ENCODE results near the gene APOBEC3F.
A peak's percentile ranks its signal among the peaks of the same experiment; 100 is the strongest.
"Not testable (repeated sequence)": the region's sequence is repeated elsewhere in the genome, so short reads cannot be mapped to it uniquely, and the experiment has no call there.

The APOBEC3F gene

GRCh38 chr22:39055658-39056057 lies 15.0 kb downstream of the APOBEC3F start:
- Histone ChIP-seq H3K9ac (no peak overlapping the region), H3K4me3 (IDR thresholded peaks at IDR 0.05; ENCODE audit: insufficient read depth, low read depth, low read length) (no peak overlapping the region), H3K4me1 (ENCODE audit: low read depth, poor library complexity, severe bottlenecking) (no peaks in the 10 kb centered on the region), H4K20me1 (ENCODE audit: insufficient read depth) (no peaks in the 10 kb centered on the region), H3K79me2 (ENCODE audit: insufficient read depth, low read depth) (no peaks in the 10 kb centered on the region), H3K27me3 (ENCODE audit: insufficient read depth, low read depth) (no peaks in the 10 kb centered on the region), H2AFZ (ENCODE audit: low read depth) (no peak overlapping the region), H3K36me3 (ENCODE audit: insufficient read depth) (no peaks in the 10 kb centered on the region), H3K27ac (no peak overlapping the region), H3K4me2 (no peak overlapping the region)
- TF ChIP-seq CTCF (conservative IDR thresholded peaks at IDR 0.05; ENCODE audit: low read depth, low read length), result no peak

DNA sequence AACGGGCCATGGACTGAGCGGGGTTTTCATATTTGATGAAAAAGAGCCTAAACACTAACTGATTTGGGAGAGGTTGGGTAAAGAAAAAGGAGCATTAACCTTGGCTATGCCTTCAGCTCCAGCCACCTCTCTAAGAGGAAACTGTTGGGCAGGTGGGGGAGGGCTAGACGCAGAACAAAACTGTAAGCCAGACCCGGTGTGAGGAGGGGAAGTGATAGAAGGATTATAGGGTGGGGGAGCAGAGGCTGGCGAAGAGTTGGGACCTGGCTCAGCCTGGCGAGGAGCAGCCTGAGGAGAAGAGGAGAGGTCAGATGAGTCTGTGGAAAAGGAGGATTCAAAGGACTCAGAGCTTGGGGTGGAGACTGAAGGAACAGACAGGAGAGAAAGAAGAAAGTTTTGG lies 20.6 kb downstream of the APOBEC3F start:
- H3K4me2 ChIP-seq; H3K79me2 ChIP-seq (ENCODE audit: insufficient read depth, low read depth); H3K4me3 ChIP-seq (IDR thresholded peaks at IDR 0.05; ENCODE audit: insufficient read depth, low read depth, low read length); H3K27me3 ChIP-seq (ENCODE audit: insufficient read depth, low read depth); H3K4me1 ChIP-seq (ENCODE audit: low read depth, poor library complexity, severe bottlenecking); H2AFZ ChIP-seq (ENCODE audit: low read depth); H4K20me1 ChIP-seq (ENCODE audit: insufficient read depth); H3K9ac ChIP-seq; H3K36me3 ChIP-seq (ENCODE audit: insufficient read depth); H3K27ac ChIP-seq: not testable (repeated sequence)

DNA sequence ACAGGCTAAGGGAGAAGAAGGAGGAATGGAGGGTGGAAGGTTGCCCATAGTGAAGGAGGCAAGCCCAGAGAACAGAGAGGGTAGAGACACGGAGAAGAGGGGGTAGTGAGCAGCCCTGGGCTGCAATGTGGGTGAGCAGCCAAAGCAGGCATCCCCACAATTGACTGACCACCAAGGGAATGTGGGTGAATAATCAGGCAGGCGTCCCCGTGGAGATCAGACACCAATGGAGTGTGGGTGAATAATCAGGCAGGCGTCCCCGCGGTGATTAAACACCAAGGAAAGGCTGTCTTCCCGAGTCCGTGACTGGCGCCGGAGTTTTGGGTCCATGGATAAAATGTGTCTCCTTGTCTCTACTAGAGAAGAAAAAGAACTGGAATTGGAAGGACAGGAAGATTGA lies 21.3 kb downstream of the APOBEC3F start:
- H3K27me3 ChIP-seq (ENCODE audit: insufficient read depth, low read depth); H3K27ac ChIP-seq: not testable (repeated sequence)
- H3K4me1 ChIP-seq (ENCODE audit: low read depth, poor library complexity, severe bottlenecking), result peaks cover 16% of the 10 kb centered on the region

DNA sequence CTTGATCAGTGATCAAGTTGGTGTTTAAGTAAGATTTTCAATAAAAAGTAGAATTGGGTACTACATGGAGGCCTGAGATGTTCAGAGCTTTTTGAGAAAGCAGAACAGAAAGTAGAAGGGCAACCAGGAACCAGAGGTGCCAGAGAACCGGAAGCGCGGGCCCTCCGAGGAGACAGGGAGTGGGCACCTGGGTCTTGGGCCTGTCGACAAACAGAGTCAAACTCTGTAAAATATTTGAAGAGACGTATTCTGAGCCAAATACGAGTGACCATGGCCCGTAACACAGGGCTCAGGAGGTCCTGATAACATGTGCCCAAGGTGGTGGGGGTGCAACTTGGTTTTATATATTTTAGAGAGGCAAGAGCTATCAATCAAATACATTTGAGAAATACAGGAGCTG lies 23.2 kb downstream of the APOBEC3F start:
- not testable (repeated sequence) for H3K27ac ChIP-seq; H3K79me2 ChIP-seq (ENCODE audit: insufficient read depth, low read depth); H3K4me3 ChIP-seq (IDR thresholded peaks at IDR 0.05; ENCODE audit: insufficient read depth, low read depth, low read length); H3K4me2 ChIP-seq; H3K36me3 ChIP-seq (ENCODE audit: insufficient read depth); H2AFZ ChIP-seq (ENCODE audit: low read depth); H4K20me1 ChIP-seq (ENCODE audit: insufficient read depth); H3K9ac ChIP-seq; H3K27me3 ChIP-seq (ENCODE audit: insufficient read depth, low read depth)
- peaks cover 16% of the 10 kb centered on the region for H3K4me1 ChIP-seq (ENCODE audit: low read depth, poor library complexity, severe bottlenecking)

More for the DNA sequence above, 21.3 kb downstream of the APOBEC3F start:
- not testable (repeated sequence) for H3K9ac ChIP-seq; H2AFZ ChIP-seq (ENCODE audit: low read depth); H3K4me3 ChIP-seq (IDR thresholded peaks at IDR 0.05; ENCODE audit: insufficient read depth, low read depth, low read length); H4K20me1 ChIP-seq (ENCODE audit: insufficient read depth); H3K36me3 ChIP-seq (ENCODE audit: insufficient read depth); H3K4me2 ChIP-seq; H3K79me2 ChIP-seq (ENCODE audit: insufficient read depth, low read depth)

GRCh38 chr22:39066442-39067276 lies 26.0 kb downstream of the APOBEC3F start:
- H2AFZ ChIP-seq (ENCODE audit: low read depth); H4K20me1 ChIP-seq (ENCODE audit: insufficient read depth); H3K36me3 ChIP-seq (ENCODE audit: insufficient read depth); H3K27me3 ChIP-seq (ENCODE audit: insufficient read depth, low read depth); H3K79me2 ChIP-seq (ENCODE audit: insufficient read depth, low read depth); H3K4me3 ChIP-seq (IDR thresholded peaks at IDR 0.05; ENCODE audit: insufficient read depth, low read depth, low read length); H3K9ac ChIP-seq: not testable (repeated sequence)
- Histone ChIP-seq H3K4me1 (ENCODE audit: low read depth, poor library complexity, severe bottlenecking) (peaks cover 16% of the 10 kb centered on the region), H3K4me2 (0 out of 2 replicates have a peak overlapping the region, but pooled peaks have one; percentile 1), H3K27ac (peak overlapping the region; percentile 20; the same call in 1 of the 2 replicates)

DNA sequence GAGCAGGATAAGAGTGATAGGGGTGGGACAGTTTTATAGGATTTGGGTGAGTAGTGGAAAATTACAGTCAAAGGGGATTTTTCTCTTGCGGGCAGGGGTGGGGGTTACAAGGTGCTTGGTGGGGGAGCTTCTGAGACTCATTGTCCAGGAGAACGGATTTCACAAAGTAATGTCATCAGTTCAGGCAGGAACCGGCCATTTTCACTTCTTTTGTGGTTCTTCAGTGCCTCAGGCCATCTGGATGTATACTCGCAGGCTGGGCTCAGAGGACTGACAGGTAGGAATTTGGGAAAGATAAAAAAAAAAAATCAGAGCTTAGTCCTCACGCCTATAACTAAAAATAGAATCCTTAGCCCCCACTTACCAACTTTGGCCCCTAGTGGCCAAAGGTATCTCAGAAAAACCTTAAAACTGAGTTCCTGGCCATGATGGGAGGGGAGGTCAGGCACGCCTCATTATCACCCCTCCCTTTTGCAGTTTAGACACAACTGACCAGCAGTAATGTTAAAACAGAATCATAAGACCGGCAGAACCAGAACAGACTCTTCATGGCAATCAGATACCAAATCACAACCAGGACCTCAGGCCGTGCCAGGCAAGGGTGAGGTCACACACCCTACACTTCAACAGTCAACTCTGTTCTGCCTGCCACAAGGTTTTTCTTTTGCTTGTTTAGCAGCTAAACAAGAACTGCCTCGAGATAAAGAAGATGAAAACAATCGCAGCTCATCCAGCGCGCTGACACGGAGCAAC lies 27.5 kb downstream of the APOBEC3F start:
- Histone ChIP-seq H2AFZ (ENCODE audit: low read depth) (no peak overlapping the region), H3K79me2 (ENCODE audit: insufficient read depth, low read depth) (no peaks in the 10 kb centered on the region), H3K27ac (no peak overlapping the region), H3K4me2 (no peak overlapping the region), H3K4me1 (ENCODE audit: low read depth, poor library complexity, severe bottlenecking) (peaks cover 16% of the 10 kb centered on the region), H3K27me3 (ENCODE audit: insufficient read depth, low read depth) (no peaks in the 10 kb centered on the region), H4K20me1 (ENCODE audit: insufficient read depth) (no peaks in the 10 kb centered on the region), H3K36me3 (ENCODE audit: insufficient read depth) (no peaks in the 10 kb centered on the region), H3K9ac (no peak overlapping the region), H3K4me3 (IDR thresholded peaks at IDR 0.05; ENCODE audit: insufficient read depth, low read depth, low read length) (no peak overlapping the region)
- no peak for TF ChIP-seq CTCF (conservative IDR thresholded peaks at IDR 0.05; ENCODE audit: low read depth, low read length)

All from KMS-11 (cell line).